Measurements from ENCODE around the gene DCD.

DNA sequence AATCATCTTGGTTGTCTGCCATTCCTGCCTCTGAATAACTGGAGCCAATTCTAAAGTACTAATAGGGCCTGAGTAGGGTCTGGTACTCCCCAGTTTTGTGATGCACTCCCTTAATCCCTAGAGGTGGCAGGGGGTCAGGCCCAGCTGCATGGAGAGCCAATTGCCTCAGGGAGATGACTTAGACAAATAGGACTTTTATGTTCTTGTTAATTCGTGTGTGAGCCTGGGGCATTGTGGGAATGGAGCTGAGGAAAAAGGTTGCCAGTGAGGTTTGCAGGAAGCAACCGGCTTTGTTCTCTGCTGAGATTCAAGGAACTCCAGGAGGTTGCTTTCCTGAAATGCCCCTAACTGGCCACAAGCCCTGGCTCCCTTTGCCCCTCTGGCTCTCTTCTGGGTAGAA, 6.8 kb upstream of the DCD start:
- TF ChIP-seq, protein P1, sequence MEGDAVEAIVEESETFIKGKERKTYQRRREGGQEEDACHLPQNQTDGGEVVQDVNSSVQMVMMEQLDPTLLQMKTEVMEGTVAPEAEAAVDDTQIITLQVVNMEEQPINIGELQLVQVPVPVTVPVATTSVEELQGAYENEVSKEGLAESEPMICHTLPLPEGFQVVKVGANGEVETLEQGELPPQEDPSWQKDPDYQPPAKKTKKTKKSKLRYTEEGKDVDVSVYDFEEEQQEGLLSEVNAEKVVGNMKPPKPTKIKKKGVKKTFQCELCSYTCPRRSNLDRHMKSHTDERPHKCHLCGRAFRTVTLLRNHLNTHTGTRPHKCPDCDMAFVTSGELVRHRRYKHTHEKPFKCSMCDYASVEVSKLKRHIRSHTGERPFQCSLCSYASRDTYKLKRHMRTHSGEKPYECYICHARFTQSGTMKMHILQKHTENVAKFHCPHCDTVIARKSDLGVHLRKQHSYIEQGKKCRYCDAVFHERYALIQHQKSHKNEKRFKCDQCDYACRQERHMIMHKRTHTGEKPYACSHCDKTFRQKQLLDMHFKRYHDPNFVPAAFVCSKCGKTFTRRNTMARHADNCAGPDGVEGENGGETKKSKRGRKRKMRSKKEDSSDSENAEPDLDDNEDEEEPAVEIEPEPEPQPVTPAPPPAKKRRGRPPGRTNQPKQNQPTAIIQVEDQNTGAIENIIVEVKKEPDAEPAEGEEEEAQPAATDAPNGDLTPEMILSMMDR (IDR thresholded peaks at IDR 0.05): no peak
- no peak for TF ChIP-seq POLR2A (IDR thresholded peaks at IDR 0.05)
